K562 (cell line): ENCODE data around the gene APP. TPM values are rescaled to one million over a fixed set of nuclear protein-coding genes. Genes with fewer than 3 reads are reported as not detected.

Experiments
- ATAC-seq: fragments of 200-7000 bp; cut with Tn5 transposase; 3 replicates; pipeline ENCODE4 v1.9.1; 2020; ENCODE audit warnings: moderate library complexity
- BruUV-seq: library from RNA; stranded (reverse); fragments of 400-500 nt; replicated peaks from 2 replicates; lab custom pipeline; 2021; lab: Mats Ljungman, UMichigan
- CTCF ChIA-PET: fragments of 300-600 bp; formaldehyde crosslinking; extraction: SDS; loops from one replicate; lab custom pipeline; 2021; ENCODE audit warnings: low intra/inter-chr PET ratio; lab: Yijun Ruan, JAX
- POLR2A ChIA-PET: fragments of 300-600, 350-650 bp; sonication (Branson Sonifier 250); formaldehyde crosslinking; extraction: SDS; loops from one replicate; lab custom pipeline; 2021; ENCODE audit warnings: antibody characterized with exemption, inconsistent platforms; lab: Yijun Ruan, JAX
- DNase-seq, 4 experiments: peaks; one replicate each; pipeline versions ENCODE4 v3.0.0 to v3.0.0-alpha.2; 2011 to 2018; ENCODE audit warnings: low spot score in 3 of 4, mixed read lengths in 3 of 4; ENCODE audit errors: extremely low read depth in 1 of 4
- FAIRE-seq: peaks from 2 replicates; lab custom pipeline; 2011; peaks lifted over from hg19 to GRCh38; lab: Jason Lieb, UNC
- H2AFZ ChIP-seq: 2 replicates; pipeline ENCODE4 v1.6.0; 2011; ENCODE audit warnings: low read depth, low read length, control low read depth, inconsistent platforms
- H3K27ac ChIP-seq: fragments of 200-600 bp; 3 replicates; pipeline ENCODE4 v1.8.0; 2011; ENCODE audit warnings: low read depth, mild to moderate bottlenecking, control low read depth, inconsistent platforms, low read length, moderate library complexity, mixed read lengths; ENCODE audit errors: extremely low read depth
- H3K27me3 ChIP-seq, 2 experiments: fragments of 300-600 bp in 1 of 2; 2 replicates in 1 of 2; 3 replicates in 1 of 2; pipeline versions ENCODE4 v1.6.0 to v1.8.0; 2011; ENCODE audit warnings: inconsistent platforms in 2 of 2, low read length in 2 of 2, mild to moderate bottlenecking in 1 of 2, mixed read lengths in 1 of 2, moderate library complexity in 1 of 2; ENCODE audit not compliant: control insufficient read depth in 2 of 2, insufficient read depth in 2 of 2
- H3K36me3 ChIP-seq: fragments of 300-600 bp; 3 replicates; pipeline ENCODE4 v1.8.0; 2011; ENCODE audit warnings: mild to moderate bottlenecking, low read length, inconsistent platforms; ENCODE audit not compliant: control insufficient read depth, insufficient read depth
- H3K4me1 ChIP-seq, 2 experiments: fragments of 200-600 bp in 1 of 2; replicated peaks in 1 of 2; 2 replicates in 1 of 2; 3 replicates in 1 of 2; pipeline versions ENCODE4 v1.5.1 to v1.8.0; 2011; ENCODE audit warnings: inconsistent platforms in 2 of 2, low read length in 2 of 2, mild to moderate bottlenecking in 1 of 2, mixed read lengths in 1 of 2, moderate library complexity in 1 of 2; ENCODE audit not compliant: control insufficient read depth in 2 of 2, insufficient read depth in 2 of 2
- H3K4me2 ChIP-seq: 2 replicates; pipeline ENCODE4 v1.6.1; 2011; ENCODE audit warnings: low read length, control low read depth, inconsistent platforms, mixed read lengths; ENCODE audit not compliant: insufficient read depth
- H3K4me3 ChIP-seq: fragments of 200-600 bp; sonication (generic), shearing (Covaris generic); 2 replicates; pipeline ENCODE4 v1.5.1; 2016; ENCODE audit warnings: control low read depth, inconsistent platforms
- H3K79me2 ChIP-seq: fragments of 200-600 bp; 3 replicates; pipeline ENCODE4 v1.8.0; 2011; ENCODE audit warnings: low read length, inconsistent platforms; ENCODE audit not compliant: control insufficient read depth, insufficient read depth
- H3K9ac ChIP-seq, 2 experiments: 2 replicates each; pipeline versions ENCODE4 v1.6.0 to v1.6.1; 2011; ENCODE audit warnings: low read depth in 2 of 2, low read length in 2 of 2, control low read depth in 1 of 2, inconsistent platforms in 1 of 2, mild to moderate bottlenecking in 1 of 2, mixed read lengths in 1 of 2; ENCODE audit not compliant: insufficient read depth in 1 of 2
- H3K9me1 ChIP-seq: one replicate; pipeline ENCODE4 v1.6.0; 2011; ENCODE audit warnings: inconsistent platforms, mild to moderate bottlenecking, low read length, moderate library complexity; ENCODE audit not compliant: control insufficient read depth, insufficient read depth
- H3K9me3 ChIP-seq: replicated peaks from 2 replicates; pipeline ENCODE4 v1.5.1; 2011; ENCODE audit warnings: low read depth, low read length, inconsistent platforms; ENCODE audit not compliant: control insufficient read depth, insufficient read depth
- H4K20me1 ChIP-seq: replicated peaks from 2 replicates; pipeline ENCODE4 v1.6.1; 2011; ENCODE audit warnings: low read length, inconsistent platforms, mixed read lengths; ENCODE audit not compliant: control insufficient read depth, insufficient read depth
- CBX2 ChIP-seq: fragments of 200-600 bp; sonication (generic); IDR thresholded peaks from one replicate; pipeline ENCODE4 v1.6.1; 2012; ENCODE audit warnings: mild to moderate bottlenecking, low read length, inconsistent platforms; ENCODE audit not compliant: insufficient read depth, poor library complexity, severe bottlenecking
- CHD4 ChIP-seq: fragments of 200-600 bp; sonication (generic); IDR thresholded peaks from 3 replicates; pipeline ENCODE4 v1.6.1; 2012; ENCODE audit warnings: low read depth, mild to moderate bottlenecking, mixed read lengths, low read length, inconsistent platforms; ENCODE audit not compliant: insufficient read depth, insufficient replicate concordance, poor library complexity, severe bottlenecking
- WGBS: fragments of 100-300 bp; shearing (Covaris generic); methylation state at CpG from one replicate; pipeline ENCODE4 v1.1.6; 2016; ENCODE audit warnings: low coverage, mixed read lengths; ENCODE audit not compliant: insufficient coverage; ENCODE audit errors: missing lambda C conversion rate; 5-methylcytosine and 5-hydroxymethylcytosine counted together
- in situ Hi-C: fragments of 300-500 bp; cut with MboI; formaldehyde crosslinking; loops from 4 replicates; pipeline ENCODE4 v1.15.0; 2018; ENCODE audit warnings: inconsistent platforms, mixed read lengths
- intact Hi-C: fragments of 100-400 bp; cut with micrococcal nuclease; formaldehyde crosslinking; loops from 2 replicates; pipeline ENCODE4 v1.14.2; 2022
- polyA plus RNA-seq, 8 experiments: library from polyadenylated mRNA; depleted of rRNA in 4 of 8; stranded (reverse) in 5 of 8; unstranded in 3 of 8; fragments of >200 nt; fragmentation: Nextera tagmentation in 2 of 8; fragmentation: Illumina TruSeq in 1 of 8; extraction: Ambion mirVana in 2 of 8; extraction: Trizol in 1 of 8; gene quantifications; 2 replicates each; pipeline versions ENCODE4 v1.2.1 to v1.2.3, GENCODE V29; 2011 to 2014; ENCODE audit warnings: inconsistent platforms in 1 of 8, missing spikeins in 1 of 8
- total RNA-seq, 7 experiments: library from RNA; depleted of rRNA in 6 of 7; stranded (reverse); fragments of >200 nt in 6 of 7; fragmentation: Illumina TruSeq in 2 of 7; extraction: Trizol in 2 of 7; gene quantifications; 2 replicates each; pipeline versions ENCODE4 v1.2.1 to v1.2.3, GENCODE V29; 2011 to 2021; ENCODE audit warnings: low replicate concordance in 1 of 7
- TF ChIP-seq, protein P1 (sequence below), 2 experiments: fragments of 450-650 bp; conservative IDR thresholded peaks; 2 replicates each; pipeline ENCODE4 v1.6.1; 2017; ENCODE audit warnings: mild to moderate bottlenecking in 2 of 2, moderate library complexity in 2 of 2

The APP gene
- total and polyA plus RNA-seq, 9 of the 15 experiments (the other 6 are each of a cell fraction or from before 2014, with no cell fraction given) = 0.01 to 1.5 (median 0.16) TPM; not detected in 5

DNA sequence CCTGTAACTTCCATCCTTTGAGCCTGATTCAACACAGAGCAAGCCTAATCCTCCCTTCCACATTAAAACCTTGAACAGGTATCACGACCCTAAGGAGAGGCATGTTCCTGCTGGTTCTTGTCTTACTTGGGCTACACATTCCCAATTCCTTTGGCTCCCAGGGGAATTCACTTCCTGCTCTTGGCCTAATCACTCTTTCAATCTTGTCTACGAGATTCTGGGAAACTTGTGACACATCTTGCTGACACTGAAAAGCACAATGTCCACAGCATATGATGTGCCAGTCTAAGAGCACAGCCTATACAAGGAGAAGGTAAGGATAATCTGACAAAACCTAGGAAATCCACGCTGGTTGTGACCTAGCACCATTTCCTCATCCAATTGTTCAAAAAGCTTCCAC lies 271.9 kb downstream of the APP start:
- no TSS peak for BruUV-seq
- in situ Hi-C loops (loop anchor here (25.0 kb wide), 1 partner anchor 814 kb away; no protein-coding TSS in a partner anchor), intact Hi-C loops (loop anchor here (5.0 to 10.0 kb wide), 2 partner anchors 276 to 819 kb away; partner anchors contain the start of gene APP)
- Histone ChIP-seq H3K27ac (no peak overlapping the region), H3K9me3 (no peaks in the 10 kb centered on the region), H3K4me1 (no peaks in the 10 kb centered on the region), H3K27me3 (no peaks in the 10 kb centered on the region), H3K9me1 (no peaks in the 10 kb centered on the region), H3K4me2 (no peak overlapping the region), H3K36me3 (no peaks in the 10 kb centered on the region), H3K4me3 (no peak overlapping the region), H2AFZ (no peak overlapping the region), H4K20me1 (no peaks in the 10 kb centered on the region), H3K9ac (no peak overlapping the region), H3K79me2 (no peaks in the 10 kb centered on the region)
- ChIA-PET CTCF (no interaction called here), POLR2A (interaction anchor here (0.6 kb wide), 1 partner anchor 96 kb away, joined by 3 read pairs; no protein-coding TSS in a partner anchor)
- WGBS = 0% methylated on average over 3 of the region's 3 CpGs
- DNase-seq (no peak), FAIRE-seq (no peak), ATAC-seq (no peak)
- TF ChIP-seq, protein P1, sequence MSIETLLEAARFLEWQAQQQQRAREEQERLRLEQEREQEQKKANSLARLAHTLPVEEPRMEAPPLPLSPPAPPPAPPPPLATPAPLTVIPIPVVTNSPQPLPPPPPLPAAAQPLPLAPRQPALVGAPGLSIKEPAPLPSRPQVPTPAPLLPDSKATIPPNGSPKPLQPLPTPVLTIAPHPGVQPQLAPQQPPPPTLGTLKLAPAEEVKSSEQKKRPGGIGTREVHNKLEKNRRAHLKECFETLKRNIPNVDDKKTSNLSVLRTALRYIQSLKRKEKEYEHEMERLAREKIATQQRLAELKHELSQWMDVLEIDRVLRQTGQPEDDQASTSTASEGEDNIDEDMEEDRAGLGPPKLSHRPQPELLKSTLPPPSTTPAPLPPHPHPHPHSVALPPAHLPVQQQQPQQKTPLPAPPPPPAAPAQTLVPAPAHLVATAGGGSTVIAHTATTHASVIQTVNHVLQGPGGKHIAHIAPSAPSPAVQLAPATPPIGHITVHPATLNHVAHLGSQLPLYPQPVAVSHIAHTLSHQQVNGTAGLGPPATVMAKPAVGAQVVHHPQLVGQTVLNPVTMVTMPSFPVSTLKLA (conservative IDR thresholded peaks at IDR 0.05) = no peak
- no peak for TF ChIP-seq CHD4
- TF ChIP-seq CBX2 = no peak
